ENCODE measurements around the gene GTPBP3. TPM values are rescaled to one million over a fixed set of nuclear protein-coding genes. Genes with fewer than 3 reads are reported as not detected.

GTPBP3 gene
- total RNA-seq, 1 experiment from 2014 or later: 53.2 TPM

DNA sequence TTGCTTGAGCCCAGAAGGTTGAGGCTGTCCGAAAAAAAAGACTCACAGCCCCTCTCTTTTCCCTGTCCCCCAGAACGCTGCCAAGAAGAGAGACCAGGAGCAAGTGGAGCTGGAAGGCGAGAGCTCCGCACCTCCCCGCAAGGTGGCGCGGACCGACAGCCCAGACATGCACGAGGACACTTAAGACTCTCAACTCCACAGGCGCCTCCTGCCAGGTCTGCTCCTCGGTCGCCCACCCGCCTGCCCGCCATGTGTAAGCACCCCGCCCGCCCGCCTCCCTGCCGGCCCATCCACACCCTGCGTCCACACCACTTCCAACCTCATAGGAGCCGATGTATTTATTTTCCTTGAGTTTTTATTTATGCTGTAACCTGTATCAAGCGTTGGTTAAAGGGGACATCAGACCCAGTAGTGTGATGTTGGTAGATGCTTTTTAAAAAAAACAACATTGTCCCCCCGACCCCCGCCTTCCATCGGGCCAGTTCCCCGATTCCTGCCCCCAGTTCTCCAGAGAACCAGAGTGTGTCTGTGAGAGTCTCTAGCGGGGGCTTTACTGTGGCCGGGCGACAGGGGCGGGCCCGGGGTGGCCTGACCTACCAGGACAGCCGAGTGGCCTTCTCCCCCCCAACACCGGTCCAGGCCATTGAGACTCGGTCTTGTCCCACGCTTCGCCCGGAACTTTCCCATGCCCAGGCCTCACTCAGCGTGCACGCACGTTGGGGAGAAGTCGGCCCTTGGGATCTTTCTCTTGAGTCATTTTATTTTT lies 17.7 kb upstream of the GTPBP3 start:
- ChIA-PET POLR2A (ENCODE audit: low non-redundant PET) (no interaction called here), CTCF (no interaction called here)
- H3K27me3 ChIP-seq (replicated peaks; ENCODE audit: insufficient read depth, low read depth, low read length, poor library complexity): no peaks in the 10 kb centered on the region
- BruUV-seq (replicated peaks): TSS peak; percentile 91
- no peak for TF ChIP-seq EZH2 (IDR thresholded peaks at IDR 0.05; ENCODE audit: borderline replicate concordance, low read depth, low read length, poor library complexity, severe bottlenecking)
- TF ChIP-seq, protein P1, sequence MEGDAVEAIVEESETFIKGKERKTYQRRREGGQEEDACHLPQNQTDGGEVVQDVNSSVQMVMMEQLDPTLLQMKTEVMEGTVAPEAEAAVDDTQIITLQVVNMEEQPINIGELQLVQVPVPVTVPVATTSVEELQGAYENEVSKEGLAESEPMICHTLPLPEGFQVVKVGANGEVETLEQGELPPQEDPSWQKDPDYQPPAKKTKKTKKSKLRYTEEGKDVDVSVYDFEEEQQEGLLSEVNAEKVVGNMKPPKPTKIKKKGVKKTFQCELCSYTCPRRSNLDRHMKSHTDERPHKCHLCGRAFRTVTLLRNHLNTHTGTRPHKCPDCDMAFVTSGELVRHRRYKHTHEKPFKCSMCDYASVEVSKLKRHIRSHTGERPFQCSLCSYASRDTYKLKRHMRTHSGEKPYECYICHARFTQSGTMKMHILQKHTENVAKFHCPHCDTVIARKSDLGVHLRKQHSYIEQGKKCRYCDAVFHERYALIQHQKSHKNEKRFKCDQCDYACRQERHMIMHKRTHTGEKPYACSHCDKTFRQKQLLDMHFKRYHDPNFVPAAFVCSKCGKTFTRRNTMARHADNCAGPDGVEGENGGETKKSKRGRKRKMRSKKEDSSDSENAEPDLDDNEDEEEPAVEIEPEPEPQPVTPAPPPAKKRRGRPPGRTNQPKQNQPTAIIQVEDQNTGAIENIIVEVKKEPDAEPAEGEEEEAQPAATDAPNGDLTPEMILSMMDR (conservative IDR thresholded peaks at IDR 0.05; ENCODE audit: low read depth, low read length): no peak
- no peak overlapping the region for H3K27ac ChIP-seq (ENCODE audit: low read depth, low read length, poor library complexity, severe bottlenecking)
- DNase-seq (ENCODE audit: low spot score): no peak
- H3K4me1 ChIP-seq (ENCODE audit: insufficient read depth, low read length, poor library complexity, severe bottlenecking): no peaks in the 10 kb centered on the region
- no peaks in the 10 kb centered on the region for H3K9me3 ChIP-seq (ENCODE audit: low read depth, low read length, poor library complexity, severe bottlenecking)
- H3K4me3 ChIP-seq (ENCODE audit: low read depth, low read length, poor library complexity, severe bottlenecking): no peak overlapping the region
- peaks cover 17% of the 10 kb centered on the region for H3K36me3 ChIP-seq (ENCODE audit: insufficient read depth, low read length, poor library complexity, severe bottlenecking)
- intact Hi-C loops (cut with micrococcal nuclease; ENCODE audit: unreplicated experiment): no loop called here

DNA sequence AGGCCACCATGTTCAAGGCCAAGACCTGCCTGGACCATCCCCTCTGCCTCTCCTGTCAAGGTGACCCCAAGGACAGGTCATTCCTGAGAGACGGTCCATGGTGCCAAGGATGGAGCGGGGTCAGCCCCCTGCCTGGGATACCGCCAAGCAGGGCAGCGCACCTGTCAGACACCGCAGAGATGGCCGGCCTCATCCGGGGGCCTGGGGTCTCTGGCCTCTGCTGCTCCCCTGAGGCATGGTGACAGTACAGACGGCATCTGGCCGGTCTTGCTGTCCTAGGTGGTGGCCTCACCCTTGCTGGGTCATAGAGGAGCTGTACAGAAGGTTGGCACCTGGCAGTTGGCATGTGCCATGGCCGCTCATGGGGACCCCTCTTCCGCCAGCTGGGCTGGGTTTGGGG lies 16.9 kb upstream of the GTPBP3 start:
- TF ChIP-seq, protein P1 (conservative IDR thresholded peaks at IDR 0.05; ENCODE audit: low read depth, low read length): no peak
- no peak for TF ChIP-seq EZH2 (IDR thresholded peaks at IDR 0.05; ENCODE audit: borderline replicate concordance, low read depth, low read length, poor library complexity, severe bottlenecking)
- no peak overlapping the region for H3K27ac ChIP-seq (ENCODE audit: low read depth, low read length, poor library complexity, severe bottlenecking)
- H3K36me3 ChIP-seq (ENCODE audit: insufficient read depth, low read length, poor library complexity, severe bottlenecking): peaks cover 18% of the 10 kb centered on the region
- BruUV-seq (replicated peaks): no TSS peak
- intact Hi-C loops (cut with micrococcal nuclease; ENCODE audit: unreplicated experiment): no loop called here
- H3K4me1 ChIP-seq (ENCODE audit: insufficient read depth, low read length, poor library complexity, severe bottlenecking): no peaks in the 10 kb centered on the region
- no peaks in the 10 kb centered on the region for H3K27me3 ChIP-seq (replicated peaks; ENCODE audit: insufficient read depth, low read depth, low read length, poor library complexity)
- ChIA-PET CTCF (no interaction called here), POLR2A (ENCODE audit: low non-redundant PET) (no interaction called here)
- no peak overlapping the region for H3K4me3 ChIP-seq (ENCODE audit: low read depth, low read length, poor library complexity, severe bottlenecking)
- H3K9me3 ChIP-seq (ENCODE audit: low read depth, low read length, poor library complexity, severe bottlenecking): no peaks in the 10 kb centered on the region
- no peak for DNase-seq (ENCODE audit: low spot score)

DNA sequence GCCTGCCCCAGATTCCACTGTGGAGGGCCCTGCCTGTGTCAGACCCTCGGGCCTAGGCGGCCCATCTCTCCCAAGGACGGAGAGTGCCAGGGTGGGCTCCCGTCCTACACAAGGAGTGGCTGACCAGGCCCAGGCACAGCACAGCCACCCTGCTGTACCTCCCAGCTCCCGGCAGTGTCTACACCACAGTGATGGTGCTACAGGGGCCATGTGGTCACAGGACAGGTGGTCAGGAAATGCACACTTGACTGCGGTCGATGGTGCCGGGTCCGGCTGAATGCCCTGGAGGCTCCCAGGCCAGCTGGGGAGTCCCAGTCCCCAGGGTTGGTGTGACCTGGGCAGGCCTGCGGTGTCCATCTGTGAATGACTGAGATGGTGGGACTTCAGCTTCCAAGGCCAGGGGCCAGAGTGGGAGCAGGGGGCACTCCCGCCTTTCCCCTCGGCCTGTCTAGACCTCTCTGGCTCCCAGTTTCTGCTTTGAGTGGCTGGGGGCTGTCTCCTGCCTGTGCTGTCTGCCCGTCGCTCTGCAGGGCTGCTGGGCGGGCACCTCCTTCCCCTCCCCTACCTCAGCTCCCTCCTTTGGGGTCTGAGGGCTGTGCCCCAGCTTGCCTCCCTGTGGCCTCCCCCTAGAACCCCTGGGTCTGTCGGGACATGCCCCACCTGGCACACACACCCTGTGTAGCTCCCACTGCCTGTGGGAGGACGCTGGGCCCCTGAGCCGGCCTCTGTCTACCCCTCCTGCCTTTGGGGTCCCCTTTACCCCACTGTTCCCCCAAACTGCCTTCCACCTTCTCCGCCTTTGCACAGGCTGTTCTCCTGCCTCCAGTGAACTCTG lies 15.5 kb upstream of the GTPBP3 start:
- ChIA-PET POLR2A (ENCODE audit: low non-redundant PET) (no interaction called here), CTCF (interaction anchor here (0.5 kb wide), 1 partner anchor 95 kb away, joined by 6 read pairs; no protein-coding TSS in a partner anchor)
- no peaks in the 10 kb centered on the region for H3K27me3 ChIP-seq (replicated peaks; ENCODE audit: insufficient read depth, low read depth, low read length, poor library complexity)
- no peak overlapping the region for H3K4me3 ChIP-seq (ENCODE audit: low read depth, low read length, poor library complexity, severe bottlenecking)
- no peak for DNase-seq (ENCODE audit: low spot score)
- no TSS peak for BruUV-seq (replicated peaks)
- H3K9me3 ChIP-seq (ENCODE audit: low read depth, low read length, poor library complexity, severe bottlenecking): no peaks in the 10 kb centered on the region
- intact Hi-C loops (cut with micrococcal nuclease; ENCODE audit: unreplicated experiment): no loop called here
- H3K27ac ChIP-seq (ENCODE audit: low read depth, low read length, poor library complexity, severe bottlenecking): no peak overlapping the region
- H3K4me1 ChIP-seq (ENCODE audit: insufficient read depth, low read length, poor library complexity, severe bottlenecking): no peaks in the 10 kb centered on the region
- no peak for TF ChIP-seq EZH2 (IDR thresholded peaks at IDR 0.05; ENCODE audit: borderline replicate concordance, low read depth, low read length, poor library complexity, severe bottlenecking)
- TF ChIP-seq, protein P1 (conservative IDR thresholded peaks at IDR 0.05; ENCODE audit: low read depth, low read length): no peak
- H3K36me3 ChIP-seq (ENCODE audit: insufficient read depth, low read length, poor library complexity, severe bottlenecking): peaks cover 11% of the 10 kb centered on the region

Data from A673 (cell line).